Loucy (cell line): ENCODE data around the gene RAB38.

Experiments used
- EZH2phosphoT487 ChIP-seq: fragments of 200-600 bp; IDR thresholded peaks from 2 replicates; pipeline ENCODE4 v1.6.1; 2018; ENCODE audit warnings: antibody characterized with exemption, mild to moderate bottlenecking, moderate library complexity, borderline replicate concordance
- TF ChIP-seq, protein P1 (sequence below): fragments of 200-600 bp; sonication (generic); conservative IDR thresholded peaks from 2 replicates; pipeline ENCODE4 v1.5.1; 2014; ENCODE audit warnings: mild to moderate bottlenecking, antibody characterized with exemption, low read length

DNA sequence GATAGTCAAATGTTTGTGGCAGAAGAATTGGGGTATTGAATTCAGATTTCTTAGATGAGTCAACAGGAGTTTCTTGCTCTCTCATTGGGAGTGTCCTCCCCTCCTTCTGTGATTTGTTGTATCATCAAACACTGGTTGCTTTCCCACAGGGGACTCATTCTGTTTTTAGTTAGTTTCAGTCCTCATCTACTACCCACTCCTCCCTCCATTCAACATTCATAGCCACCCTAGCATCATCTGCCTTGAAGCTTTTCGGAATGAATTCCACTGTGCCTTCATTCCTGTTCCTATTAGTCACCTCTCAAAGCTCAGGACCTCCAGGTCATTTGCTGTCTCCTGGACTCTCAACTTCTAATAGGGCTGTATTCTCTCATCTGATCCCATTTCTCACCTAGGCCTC lies 31.5 kb upstream of the RAB38 start:
- TF ChIP-seq, protein P1, sequence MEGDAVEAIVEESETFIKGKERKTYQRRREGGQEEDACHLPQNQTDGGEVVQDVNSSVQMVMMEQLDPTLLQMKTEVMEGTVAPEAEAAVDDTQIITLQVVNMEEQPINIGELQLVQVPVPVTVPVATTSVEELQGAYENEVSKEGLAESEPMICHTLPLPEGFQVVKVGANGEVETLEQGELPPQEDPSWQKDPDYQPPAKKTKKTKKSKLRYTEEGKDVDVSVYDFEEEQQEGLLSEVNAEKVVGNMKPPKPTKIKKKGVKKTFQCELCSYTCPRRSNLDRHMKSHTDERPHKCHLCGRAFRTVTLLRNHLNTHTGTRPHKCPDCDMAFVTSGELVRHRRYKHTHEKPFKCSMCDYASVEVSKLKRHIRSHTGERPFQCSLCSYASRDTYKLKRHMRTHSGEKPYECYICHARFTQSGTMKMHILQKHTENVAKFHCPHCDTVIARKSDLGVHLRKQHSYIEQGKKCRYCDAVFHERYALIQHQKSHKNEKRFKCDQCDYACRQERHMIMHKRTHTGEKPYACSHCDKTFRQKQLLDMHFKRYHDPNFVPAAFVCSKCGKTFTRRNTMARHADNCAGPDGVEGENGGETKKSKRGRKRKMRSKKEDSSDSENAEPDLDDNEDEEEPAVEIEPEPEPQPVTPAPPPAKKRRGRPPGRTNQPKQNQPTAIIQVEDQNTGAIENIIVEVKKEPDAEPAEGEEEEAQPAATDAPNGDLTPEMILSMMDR: no peak
- no peak for TF ChIP-seq EZH2phosphoT487
